SW 1271 (cell line): ENCODE measurements around the gene FHIT.
"Not testable (repeated sequence)": the region's sequence is repeated elsewhere in the genome, so short reads cannot be mapped to it uniquely, and the experiment has no call there.

ENCODE experiments used
- DNase-seq, 2 experiments: peaks; one replicate each; lab custom pipeline; 2025; lab: John Stamatoyannopoulos, UW

FHIT gene

DNA sequence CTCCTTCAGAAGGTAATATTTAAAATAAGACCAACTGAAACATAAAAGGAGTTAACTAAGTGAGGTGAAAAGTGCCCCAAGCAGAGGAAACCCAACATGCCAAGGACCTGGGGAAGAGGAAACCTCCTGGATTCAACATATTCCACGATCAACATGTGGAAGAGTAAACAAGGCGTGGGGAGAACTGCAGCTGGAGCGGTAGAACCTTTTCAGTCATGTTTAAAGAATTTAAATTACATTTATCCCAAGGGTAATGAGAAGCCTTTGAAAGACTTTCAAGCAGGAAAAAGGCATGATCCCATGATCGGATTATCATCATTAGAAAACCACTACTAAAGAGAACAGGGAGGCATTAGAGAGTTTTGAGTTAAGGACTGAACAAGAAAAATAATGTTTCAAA lies 330.7 kb downstream of the FHIT start:
- DNase-seq, result no peak

DNA sequence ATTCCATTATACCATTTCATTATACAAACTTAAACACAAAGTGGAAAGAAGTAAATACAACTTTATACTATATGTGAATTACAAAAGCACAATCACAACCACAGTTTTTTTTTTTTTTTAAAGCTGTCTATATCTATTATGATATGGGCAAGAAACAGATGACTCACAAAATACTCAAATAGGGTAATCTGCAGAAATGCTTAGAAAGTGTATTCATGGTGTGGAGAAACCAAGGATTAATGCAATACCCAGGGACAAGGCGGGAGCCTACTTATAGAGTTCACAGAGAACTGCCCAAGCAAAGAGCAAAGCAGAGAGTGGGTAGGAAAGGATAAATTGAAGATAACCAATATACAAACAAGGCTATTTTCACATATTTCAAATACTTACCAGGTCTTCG lies 332.0 kb downstream of the FHIT start:
- no peak for DNase-seq

DNA sequence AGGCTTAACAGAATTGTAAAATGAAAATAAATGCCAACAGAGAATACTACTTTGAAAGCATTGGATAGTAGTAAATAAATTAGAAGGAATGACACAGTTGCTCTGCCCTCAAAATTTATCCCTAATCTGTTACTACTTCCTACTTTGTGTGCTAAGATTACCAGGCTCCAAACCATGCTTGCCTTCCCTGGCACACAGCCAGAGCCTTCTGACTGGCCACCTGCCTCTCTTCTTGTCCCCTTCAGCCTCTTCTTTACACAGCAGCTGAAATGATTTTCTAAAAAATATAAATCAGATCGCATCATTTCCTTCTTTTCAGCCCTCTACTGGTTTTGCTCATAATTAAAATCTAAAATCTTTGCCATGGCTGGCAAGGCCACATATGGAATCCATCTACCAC lies 334.1 kb downstream of the FHIT start:
- no peak for DNase-seq

DNA sequence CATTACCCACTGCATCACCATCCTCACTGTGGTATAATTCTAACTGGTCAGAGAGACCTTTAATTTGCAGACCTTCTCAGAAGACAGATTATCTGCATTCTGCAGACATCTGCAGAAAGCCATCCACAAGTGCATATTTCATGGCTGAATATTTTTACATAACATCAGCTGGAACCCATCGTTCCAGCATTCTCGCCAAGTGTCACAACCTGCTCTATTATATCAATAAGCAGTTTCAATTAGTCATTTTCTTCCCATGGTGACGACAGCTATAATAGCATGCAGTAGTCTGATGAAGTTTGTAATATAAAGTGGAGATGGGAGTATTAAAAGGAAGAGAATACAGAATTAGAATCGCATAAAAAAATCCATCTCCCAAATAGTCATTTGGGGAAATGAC lies 334.7 kb downstream of the FHIT start:
- no peak for DNase-seq

DNA sequence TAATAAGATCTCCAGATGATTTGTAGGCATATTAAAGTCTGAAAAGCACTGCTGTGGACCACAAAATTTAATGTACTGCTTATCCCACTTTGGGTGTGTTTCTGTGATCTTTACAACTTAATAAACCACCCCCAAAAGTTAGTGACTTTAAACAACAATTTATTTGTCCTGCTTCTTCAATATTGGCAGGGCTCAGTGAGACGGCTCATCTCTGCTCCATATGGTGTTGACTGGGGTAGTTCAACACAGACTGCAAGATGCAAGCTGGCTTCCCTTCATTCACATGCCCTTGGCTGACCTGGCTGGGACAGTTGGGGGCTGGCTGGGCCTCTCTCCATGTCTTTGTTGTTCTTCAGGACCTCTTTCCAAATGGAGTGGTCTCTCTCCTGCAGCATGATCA lies 337.8 kb downstream of the FHIT start:
- no peak for DNase-seq

DNA sequence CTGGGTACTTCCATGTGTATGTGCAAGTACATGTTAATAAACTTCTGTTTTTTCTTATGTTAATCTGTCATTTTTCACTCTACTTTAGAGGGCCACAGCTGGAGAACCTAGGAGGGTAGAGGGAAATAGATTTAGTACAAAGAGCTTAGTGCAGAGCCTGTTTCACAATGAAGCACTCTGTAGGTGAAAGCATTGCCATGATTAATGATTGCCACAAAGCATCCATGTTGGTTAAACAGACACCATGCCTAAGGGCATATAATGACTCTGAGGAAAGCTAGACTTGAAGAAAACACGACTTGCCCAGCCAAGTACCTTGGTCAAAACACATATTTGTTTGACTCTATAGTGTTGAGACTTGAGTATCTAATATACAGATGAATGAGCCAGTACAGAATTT lies 338.4 kb downstream of the FHIT start:
- DNase-seq, result no peak

DNA sequence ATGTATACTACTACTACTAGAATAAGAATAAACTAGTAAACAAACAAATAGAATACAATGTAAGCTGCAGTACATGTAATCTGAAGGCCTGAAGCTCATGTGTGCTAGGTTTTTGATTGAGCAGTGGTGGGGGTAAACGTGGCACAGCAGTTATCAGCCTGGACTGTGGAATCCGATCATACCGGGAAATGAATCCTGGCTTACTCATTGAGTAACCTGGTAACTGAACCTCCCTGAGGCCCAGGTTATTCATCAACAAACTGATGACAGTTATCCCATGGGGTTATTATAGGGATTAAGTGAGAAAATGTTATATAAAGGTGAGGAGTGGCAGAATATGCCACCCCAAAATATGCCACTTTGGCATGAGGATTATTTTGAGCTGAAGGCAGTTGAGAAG lies 339.1 kb downstream of the FHIT start:
- DNase-seq, result no peak

DNA sequence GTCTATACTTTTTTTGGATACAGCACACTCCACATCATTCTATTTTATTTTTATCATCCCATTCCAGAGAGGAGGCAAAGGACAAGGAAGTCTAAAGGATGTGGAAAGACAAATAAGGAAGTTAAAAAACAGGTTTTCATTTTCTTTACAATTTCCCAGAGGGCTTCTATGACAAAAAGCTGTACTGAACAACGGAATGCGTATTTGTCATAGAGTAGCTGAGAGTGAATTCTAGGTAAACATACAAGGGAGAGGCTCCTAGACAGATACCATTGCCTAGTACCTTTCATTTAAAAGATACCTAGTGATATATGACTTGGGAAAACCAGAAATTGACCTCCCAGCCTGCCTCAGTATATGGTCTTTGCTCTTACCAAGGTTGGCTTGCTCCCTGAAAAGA lies 341.7 kb downstream of the FHIT start:
- DNase-seq, result no peak

DNA sequence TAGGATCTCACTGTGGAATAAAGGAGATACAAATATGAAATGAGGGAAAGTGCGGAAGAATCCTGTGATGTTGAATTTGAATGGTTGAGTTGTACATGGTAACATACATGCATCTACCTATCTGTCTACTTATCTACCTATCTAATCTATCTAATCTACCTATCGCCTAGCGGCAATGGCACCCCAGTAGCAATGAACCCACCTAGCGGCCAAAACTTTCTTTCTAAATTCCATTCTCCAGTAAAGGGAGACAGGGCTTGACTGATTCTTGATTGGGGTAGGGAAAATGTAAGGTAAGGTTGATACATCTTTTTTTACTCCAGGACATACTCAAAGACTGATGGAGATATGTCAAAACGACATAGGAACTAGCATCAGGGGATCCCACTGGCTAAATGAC lies 345.0 kb downstream of the FHIT start:
- DNase-seq, result no peak

DNA sequence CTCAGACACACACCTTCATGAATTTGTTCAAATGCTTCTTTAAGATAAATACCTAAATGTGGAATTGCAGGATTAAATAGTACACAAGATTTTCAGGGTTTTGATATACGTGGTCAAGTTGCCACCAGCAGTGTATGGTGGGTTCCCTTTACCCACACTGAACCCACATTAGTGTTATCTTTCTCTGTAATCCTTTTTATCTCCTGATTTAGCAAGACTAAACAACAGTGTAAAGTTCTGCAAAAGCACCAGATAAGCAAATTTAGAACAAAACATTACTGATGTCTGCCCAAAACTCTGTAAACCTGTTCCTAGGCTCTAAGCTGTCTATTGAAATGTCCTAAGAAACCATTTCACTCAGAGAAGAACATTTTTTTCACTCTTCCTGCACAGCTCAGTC lies 352.9 kb downstream of the FHIT start:
- DNase-seq, result no peak

DNA sequence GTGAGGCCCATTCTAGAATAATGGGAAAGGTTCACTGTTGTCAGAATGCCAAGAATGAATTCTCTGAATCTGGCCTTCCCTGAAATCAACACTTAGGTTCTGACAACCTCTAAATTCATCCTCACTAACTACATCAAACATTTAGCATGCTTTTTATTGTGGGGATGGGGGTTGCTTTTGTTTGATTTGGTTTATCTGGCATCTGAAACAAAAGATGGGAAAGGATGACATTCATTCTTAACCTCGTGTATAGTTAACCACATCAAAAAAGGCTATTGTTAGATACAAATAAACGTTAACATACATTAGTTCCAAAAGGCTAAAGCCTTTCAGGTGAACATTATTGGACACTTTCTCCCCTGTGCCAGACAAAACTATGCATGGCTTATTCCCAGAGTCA lies 357.3 kb downstream of the FHIT start:
- no peak for DNase-seq

DNA sequence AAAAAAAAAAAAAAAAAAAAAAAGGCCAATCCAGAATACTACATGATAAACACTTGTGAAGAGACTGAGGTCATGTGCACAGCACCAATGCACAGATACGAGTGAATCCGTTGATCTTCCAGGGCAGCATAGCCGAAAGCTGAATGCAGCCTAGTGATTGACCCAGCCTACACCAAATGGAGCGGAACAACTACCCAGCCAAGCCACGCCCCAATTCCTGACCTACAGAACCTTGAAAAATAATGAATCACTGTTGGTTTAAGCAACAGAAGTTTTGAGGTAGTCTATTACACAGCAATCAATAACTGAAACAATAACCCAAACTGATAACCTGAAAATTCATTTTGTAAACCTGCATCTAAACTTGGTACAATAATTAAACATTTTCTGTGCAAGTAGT lies 361.0 kb downstream of the FHIT start:
- DNase-seq, result no peak

DNA sequence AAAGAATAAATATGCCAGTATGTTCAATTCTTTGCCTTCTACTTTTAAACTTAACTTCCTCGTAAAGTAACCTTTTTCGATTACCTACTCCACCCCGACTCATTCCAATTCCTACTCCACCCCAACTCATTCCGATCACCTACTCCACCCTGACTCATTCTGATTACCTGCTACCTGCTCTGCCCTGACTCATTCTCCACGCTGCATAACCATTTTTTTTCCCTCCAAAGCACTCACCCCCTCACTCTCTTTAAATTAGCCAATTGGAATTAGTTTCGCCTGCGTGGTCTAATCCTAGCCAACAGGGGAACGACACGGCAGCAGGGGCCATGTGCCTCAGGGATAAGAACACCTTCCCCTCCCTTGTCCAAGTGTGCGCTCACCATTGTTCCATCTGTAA lies 362.3 kb downstream of the FHIT start:
- not testable (repeated sequence) for DNase-seq

DNA sequence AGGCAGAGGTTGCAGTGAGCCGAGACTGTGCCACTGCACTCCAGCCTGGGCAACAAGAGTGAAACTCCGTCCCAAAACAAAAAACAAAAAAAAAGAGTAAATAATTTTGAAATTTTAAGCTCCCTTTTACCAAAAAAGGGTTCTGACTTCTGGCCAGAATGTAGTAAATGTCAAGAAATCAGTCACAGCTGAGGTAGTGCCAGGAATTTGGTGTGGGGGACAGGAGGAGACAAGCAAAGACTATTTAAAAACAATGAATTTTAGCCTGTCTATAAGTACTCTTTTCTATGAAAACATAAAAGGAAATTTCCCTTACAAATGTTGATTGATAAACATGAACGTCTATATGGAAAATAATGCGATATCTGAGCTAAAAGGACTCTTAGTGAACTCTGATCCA lies 363.7 kb downstream of the FHIT start:
- DNase-seq, result no peak

DNA sequence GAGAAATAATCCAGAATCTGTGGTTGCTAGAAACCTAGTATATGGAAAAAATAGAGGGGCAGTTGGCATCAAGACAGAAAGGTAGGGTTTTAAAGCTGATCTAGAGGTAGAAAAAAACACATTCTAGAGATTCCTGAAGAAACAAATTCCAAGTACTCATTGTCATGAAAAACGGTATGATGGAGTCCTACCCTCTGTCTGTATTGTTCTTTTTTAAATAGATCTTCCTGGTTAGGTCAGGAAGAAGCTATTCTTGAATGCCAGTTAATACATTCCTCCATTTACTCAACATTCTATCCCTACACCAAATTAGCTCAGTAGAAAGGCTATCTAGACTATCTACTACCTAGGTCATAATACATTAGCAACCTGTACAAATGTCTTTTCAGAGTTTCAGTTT lies 364.7 kb downstream of the FHIT start:
- DNase-seq, result no peak

DNA sequence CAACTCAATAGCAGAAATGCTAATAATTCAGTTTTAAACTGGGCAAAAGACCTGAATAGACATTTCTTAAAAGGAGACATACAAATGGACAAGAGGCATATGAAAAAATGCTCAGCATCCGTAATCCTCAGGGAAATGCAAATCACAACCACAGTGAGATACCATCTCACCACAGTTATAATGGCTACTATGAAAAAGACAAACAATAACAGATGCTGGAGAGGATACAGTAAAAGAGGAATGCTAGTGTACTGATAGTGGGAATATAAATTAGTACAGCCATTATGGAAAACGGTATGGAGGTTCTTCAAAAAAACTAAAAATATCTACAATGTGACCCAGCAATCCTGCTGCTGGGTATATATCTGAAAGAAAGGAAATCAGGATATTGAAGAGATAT lies 367.2 kb downstream of the FHIT start:
- no peak for DNase-seq

DNA sequence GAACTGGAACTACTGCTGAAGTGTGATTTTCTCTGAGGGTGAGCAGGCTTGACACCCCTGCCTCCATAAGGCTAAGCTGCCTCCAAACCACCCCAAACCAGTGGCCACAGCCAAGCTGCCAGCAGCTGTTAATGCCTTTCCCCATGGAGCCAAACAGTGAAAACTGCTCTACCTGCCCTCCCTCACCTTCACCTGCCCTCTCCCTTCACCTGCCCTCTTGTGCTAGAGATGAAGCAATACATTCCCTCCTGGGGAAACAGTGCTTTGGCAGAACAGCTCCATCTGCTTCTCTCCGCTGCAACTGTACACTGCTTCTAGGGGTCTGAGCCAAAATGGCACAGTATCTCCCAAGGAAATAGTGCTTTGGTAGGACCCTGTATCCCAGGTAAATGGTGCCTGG lies 374.1 kb downstream of the FHIT start:
- no peak for DNase-seq

DNA sequence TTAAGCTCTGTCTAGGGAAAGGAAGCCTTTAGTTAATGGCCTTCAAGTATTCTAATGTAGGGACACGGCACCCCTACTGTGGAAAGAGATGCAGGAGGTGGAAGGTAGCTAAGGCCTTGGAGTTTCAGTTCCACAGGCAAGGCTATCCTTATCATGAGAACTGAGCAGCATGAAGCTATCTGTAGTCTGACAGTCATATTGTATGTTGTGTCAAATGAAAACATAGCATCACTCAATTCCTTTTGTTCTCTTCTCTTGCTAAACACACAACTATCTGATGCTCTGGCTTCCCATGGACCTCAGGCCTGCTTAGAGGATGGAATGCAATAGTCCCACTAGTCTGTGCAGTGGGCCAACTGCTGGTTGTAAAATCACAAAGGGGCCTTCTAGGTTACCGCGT lies 380.9 kb downstream of the FHIT start:
- no peak for DNase-seq

DNA sequence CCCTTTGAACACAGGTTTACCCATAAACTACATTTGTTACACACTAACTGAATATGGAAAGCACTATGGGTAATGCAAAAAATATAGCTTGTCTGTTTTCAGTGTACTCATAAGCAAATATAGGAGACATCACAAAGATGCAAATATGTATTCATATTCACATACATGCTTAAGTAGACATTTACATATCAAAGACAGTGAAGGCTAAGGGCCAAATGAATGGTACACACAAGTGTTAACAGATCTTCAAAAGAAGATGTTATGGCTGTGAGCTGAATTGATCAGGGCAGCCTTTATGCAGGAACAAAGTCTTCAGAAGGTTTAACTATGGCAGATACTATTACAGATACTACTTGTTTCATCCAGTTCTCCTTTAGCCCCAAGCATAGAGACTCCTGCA lies 384.1 kb downstream of the FHIT start:
- no peak for DNase-seq

DNA sequence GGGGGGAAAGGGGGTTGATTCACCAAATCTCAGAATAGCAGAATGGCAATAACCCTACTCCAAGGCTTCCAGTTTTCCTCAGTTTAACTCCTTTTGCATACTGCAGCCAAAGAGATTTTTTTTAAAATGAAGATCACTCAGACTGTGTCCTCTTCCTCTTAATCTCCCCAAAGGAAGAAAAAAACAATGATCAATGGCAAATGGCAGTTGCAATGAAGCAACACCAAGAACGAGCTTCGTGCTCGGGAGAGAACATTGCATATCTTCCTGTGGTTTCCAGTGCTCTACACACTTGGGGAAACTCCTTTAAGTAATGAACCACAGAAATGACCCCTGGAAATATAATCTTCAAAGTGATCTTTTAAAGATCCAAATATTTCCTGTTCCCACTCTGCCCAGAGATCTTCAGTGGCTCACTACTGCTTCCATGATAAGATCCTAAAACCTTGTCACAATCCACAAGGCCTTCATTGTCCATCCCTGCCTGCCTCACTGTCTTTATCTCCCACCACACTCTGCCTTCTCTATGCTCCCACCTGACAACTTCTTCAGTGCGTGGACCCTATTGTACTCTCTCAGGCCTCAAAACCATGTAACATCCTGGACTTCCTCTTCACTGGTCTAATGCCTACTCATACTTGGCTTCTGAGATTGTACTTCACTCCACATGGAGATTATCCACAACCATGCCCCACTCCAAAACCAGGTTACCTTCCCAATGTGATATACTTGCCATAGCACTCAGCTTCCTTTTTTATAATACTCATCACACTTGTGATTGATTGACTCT lies 394.8 kb downstream of the FHIT start:
- DNase-seq, result no peak

DNA sequence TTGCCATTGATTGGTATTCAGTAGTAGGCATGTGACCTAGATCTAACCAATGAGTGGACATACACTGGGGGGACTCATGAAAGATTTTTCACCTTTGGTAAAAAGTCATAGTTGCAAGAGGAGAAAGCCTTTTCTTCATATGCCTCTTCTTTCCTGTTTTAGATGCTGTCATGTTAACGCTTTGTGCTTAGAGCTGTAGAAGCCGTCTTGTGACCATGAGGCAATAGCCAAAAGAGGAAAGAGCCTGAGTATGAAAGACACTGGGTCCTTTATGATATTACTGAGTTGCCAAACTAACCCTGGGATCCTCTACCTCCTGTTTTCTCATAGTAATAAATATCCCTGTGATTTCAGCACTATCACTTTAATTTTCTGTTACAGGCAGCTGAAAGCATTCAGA lies 396.0 kb downstream of the FHIT start:
- DNase-seq, result no peak

DNA sequence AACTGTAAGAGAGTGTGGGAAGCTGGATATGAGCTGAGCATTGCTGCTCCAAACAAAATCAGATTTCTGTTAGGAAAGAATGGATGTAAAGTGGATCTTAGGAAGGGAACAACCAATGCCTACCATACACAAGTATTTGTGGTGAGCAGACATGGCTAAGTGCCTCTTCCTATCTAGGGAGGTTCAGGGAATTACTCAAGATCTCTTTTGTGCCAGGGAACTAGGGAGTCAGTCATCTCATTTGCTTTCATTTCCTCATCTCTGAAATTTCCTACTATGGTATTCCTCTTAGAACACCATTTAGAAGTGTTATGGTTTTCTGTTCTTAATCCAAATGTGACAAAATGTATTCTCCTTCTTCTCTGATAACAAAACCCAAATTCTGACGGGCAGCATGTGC lies 396.5 kb downstream of the FHIT start:
- no peak for DNase-seq

DNA sequence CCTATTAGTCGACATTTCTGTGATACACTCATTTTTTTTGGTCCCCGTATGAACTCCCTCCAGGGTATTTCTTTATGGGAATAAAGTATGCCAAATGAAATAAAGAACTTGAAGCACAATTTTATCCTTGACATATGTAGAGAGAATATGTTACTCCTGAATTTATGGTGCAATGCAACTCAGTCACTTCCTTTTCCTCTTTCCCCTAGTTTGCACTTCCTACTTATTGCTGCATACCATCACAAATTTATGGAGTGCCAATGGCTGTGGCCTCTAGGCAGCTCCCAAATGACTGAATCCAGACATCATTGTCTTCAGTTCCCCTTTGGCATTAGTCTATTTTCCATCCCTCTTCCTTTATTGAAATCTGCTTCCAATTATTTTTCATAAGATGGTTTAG lies 403.5 kb downstream of the FHIT start:
- no peak for DNase-seq

DNA sequence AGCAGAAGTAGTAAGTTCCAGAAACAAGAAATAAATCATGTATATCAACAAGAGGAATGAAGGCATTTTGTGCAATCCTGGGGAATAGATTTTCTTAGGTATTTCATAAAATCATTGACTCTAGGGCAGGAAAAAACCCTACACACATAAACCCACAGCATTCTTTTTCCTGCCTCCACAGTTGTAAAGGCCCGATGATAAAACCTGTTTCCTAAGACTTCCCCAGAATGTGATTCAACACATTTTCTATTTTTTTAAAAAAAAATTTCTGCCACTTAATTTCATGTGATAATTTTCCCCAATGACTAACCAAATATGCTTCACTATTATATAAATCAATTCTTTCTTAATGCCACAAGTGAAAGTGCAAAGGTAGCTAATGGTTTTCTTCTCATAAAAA lies 407.0 kb downstream of the FHIT start:
- DNase-seq, result no peak

DNA sequence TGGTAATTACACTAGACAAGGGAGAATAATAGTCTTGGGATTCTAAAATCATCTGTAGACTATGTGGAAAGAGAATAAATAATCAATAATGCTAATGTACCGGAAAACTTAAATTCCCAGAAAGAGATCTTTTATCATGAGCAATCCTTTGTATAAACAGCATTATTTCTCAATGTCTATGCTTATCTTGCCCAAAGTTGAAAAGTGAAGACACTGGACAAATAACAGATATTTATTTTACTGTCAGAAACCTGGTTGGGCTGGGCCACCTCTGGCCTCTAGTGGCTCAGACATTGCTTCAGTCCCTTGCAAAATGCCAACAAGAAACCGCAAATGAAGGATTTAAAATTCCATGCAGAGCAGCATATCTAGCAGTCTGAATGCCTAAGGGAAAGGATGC lies 409.9 kb downstream of the FHIT start:
- DNase-seq, result no peak
